ENCODE results near the gene MALAT1. TPM values are rescaled to one million over a fixed set of nuclear protein-coding genes. Genes with fewer than 3 reads are reported as not detected.

The MALAT1 gene
- total RNA-seq, 1 donor from 2014 or later = 9,030 TPM

DNA sequence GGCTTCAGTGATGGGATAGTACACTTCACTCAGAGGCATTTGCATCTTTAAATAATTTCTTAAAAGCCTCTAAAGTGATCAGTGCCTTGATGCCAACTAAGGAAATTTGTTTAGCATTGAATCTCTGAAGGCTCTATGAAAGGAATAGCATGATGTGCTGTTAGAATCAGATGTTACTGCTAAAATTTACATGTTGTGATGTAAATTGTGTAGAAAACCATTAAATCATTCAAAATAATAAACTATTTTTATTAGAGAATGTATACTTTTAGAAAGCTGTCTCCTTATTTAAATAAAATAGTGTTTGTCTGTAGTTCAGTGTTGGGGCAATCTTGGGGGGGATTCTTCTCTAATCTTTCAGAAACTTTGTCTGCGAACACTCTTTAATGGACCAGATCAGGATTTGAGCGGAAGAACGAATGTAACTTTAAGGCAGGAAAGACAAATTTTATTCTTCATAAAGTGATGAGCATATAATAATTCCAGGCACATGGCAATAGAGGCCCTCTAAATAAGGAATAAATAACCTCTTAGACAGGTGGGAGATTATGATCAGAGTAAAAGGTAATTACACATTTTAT, 4.6 kb downstream of the MALAT1 start:
- Histone ChIP-seq H3F3A (ENCODE audit: low read depth) (peaks cover 98% of the 10 kb centered on the region), H3K4me1 (peaks cover 7% of the 10 kb centered on the region), H3K27ac (peak overlapping the region; percentile 15), H3K9ac (peak overlapping the region; percentile 100), H3K27me3 (no peaks in the 10 kb centered on the region), H3K4me3 (peak overlapping the region; percentile 93), H3K9me3 (ENCODE audit: low read depth) (no peaks in the 10 kb centered on the region), H3K4me2 (peak overlapping the region; percentile 98), H3K79me2 (ENCODE audit: low read depth) (peaks cover 96% of the 10 kb centered on the region), H4K20me1 (ENCODE audit: low read depth) (peaks cover 91% of the 10 kb centered on the region), H3K36me3 (peaks cover 72% of the 10 kb centered on the region), H2AFZ (replicated peaks) (no peak overlapping the region)
- peaks cover 27% of the 10 kb centered on the region for H3K36me3 Mint-ChIP-seq
- peaks cover 4% of the 10 kb centered on the region for H3K9me3 Mint-ChIP-seq
- TF ChIP-seq, protein P1, sequence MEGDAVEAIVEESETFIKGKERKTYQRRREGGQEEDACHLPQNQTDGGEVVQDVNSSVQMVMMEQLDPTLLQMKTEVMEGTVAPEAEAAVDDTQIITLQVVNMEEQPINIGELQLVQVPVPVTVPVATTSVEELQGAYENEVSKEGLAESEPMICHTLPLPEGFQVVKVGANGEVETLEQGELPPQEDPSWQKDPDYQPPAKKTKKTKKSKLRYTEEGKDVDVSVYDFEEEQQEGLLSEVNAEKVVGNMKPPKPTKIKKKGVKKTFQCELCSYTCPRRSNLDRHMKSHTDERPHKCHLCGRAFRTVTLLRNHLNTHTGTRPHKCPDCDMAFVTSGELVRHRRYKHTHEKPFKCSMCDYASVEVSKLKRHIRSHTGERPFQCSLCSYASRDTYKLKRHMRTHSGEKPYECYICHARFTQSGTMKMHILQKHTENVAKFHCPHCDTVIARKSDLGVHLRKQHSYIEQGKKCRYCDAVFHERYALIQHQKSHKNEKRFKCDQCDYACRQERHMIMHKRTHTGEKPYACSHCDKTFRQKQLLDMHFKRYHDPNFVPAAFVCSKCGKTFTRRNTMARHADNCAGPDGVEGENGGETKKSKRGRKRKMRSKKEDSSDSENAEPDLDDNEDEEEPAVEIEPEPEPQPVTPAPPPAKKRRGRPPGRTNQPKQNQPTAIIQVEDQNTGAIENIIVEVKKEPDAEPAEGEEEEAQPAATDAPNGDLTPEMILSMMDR (IDR thresholded peaks at IDR 0.05) = no peak
- TF ChIP-seq EZH2 (IDR thresholded peaks at IDR 0.05) (no peak), EZH2phosphoT487 (IDR thresholded peaks at IDR 0.05) (no peak)
- no peak overlapping the region for H3K27ac Mint-ChIP-seq
- H3K4me1 Mint-ChIP-seq = peaks cover 34% of the 10 kb centered on the region
- DNase-seq (ENCODE audit: low spot score) = no peak
- peaks cover 30% of the 10 kb centered on the region for H3K27me3 Mint-ChIP-seq (ENCODE audit: insufficient read depth, low read depth)
- H3K4me3 Mint-ChIP-seq = no peak overlapping the region

DNA sequence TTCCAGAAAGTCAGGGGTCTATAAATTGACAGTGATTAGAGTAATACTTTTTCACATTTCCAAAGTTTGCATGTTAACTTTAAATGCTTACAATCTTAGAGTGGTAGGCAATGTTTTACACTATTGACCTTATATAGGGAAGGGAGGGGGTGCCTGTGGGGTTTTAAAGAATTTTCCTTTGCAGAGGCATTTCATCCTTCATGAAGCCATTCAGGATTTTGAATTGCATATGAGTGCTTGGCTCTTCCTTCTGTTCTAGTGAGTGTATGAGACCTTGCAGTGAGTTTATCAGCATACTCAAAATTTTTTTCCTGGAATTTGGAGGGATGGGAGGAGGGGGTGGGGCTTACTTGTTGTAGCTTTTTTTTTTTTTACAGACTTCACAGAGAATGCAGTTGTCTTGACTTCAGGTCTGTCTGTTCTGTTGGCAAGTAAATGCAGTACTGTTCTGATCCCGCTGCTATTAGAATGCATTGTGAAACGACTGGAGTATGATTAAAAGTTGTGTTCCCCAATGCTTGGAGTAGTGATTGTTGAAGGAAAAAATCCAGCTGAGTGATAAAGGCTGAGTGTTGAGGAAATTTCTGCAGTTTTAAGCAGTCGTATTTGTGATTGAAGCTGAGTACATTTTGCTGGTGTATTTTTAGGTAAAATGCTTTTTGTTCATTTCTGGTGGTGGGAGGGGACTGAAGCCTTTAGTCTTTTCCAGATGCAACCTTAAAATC, 5.3 kb downstream of the MALAT1 start:
- H4K20me1 ChIP-seq (ENCODE audit: low read depth) = peaks cover 89% of the 10 kb centered on the region
- H3K4me2 ChIP-seq = peak overlapping the region; percentile 98
- H3K27me3 Mint-ChIP-seq (ENCODE audit: insufficient read depth, low read depth) = peaks cover 30% of the 10 kb centered on the region
- H3K4me1 Mint-ChIP-seq = peaks cover 34% of the 10 kb centered on the region
- no peaks in the 10 kb centered on the region for H3K27me3 ChIP-seq
- H3K9ac ChIP-seq = peak overlapping the region; percentile 100
- H3F3A ChIP-seq (ENCODE audit: low read depth) = peaks cover 98% of the 10 kb centered on the region
- no peak for DNase-seq (ENCODE audit: low spot score)
- no peak overlapping the region for H2AFZ ChIP-seq (replicated peaks)
- H3K9me3 Mint-ChIP-seq = peaks cover 4% of the 10 kb centered on the region
- H3K9me3 ChIP-seq (ENCODE audit: low read depth) = no peaks in the 10 kb centered on the region
- H3K36me3 Mint-ChIP-seq = peaks cover 27% of the 10 kb centered on the region
- peak overlapping the region; percentile 93 for H3K4me3 ChIP-seq
- H3K36me3 ChIP-seq = peaks cover 72% of the 10 kb centered on the region
- H3K79me2 ChIP-seq (ENCODE audit: low read depth) = peaks cover 90% of the 10 kb centered on the region
- peak overlapping the region; percentile 67 for H3K27ac ChIP-seq
- H3K27ac Mint-ChIP-seq = no peak overlapping the region
- TF ChIP-seq EZH2phosphoT487 (IDR thresholded peaks at IDR 0.05) = no peak
- no peak for TF ChIP-seq EZH2 (IDR thresholded peaks at IDR 0.05)
- TF ChIP-seq, protein P1 (IDR thresholded peaks at IDR 0.05) = no peak
- peaks cover 7% of the 10 kb centered on the region for H3K4me1 ChIP-seq
- H3K4me3 Mint-ChIP-seq = no peak overlapping the region

DNA sequence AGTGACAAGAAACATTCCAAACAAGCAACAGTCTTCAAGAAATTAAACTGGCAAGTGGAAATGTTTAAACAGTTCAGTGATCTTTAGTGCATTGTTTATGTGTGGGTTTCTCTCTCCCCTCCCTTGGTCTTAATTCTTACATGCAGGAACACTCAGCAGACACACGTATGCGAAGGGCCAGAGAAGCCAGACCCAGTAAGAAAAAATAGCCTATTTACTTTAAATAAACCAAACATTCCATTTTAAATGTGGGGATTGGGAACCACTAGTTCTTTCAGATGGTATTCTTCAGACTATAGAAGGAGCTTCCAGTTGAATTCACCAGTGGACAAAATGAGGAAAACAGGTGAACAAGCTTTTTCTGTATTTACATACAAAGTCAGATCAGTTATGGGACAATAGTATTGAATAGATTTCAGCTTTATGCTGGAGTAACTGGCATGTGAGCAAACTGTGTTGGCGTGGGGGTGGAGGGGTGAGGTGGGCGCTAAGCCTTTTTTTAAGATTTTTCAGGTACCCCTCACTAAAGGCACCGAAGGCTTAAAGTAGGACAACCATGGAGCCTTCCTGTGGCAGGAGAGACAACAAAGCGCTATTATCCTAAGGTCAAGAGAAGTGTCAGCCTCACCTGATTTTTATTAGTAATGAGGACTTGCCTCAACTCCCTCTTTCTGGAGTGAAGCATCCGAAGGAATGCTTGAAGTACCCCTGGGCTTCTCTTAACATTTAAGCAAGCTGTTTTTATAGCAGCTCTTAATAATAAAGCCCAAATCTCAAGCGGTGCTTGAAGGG, 6.0 kb downstream of the MALAT1 start:
- peaks cover 91% of the 10 kb centered on the region for H3F3A ChIP-seq (ENCODE audit: low read depth)
- H4K20me1 ChIP-seq (ENCODE audit: low read depth) = peaks cover 82% of the 10 kb centered on the region
- no peaks in the 10 kb centered on the region for H3K27me3 ChIP-seq
- peaks cover 7% of the 10 kb centered on the region for H3K4me1 ChIP-seq
- Mint-ChIP-seq H3K9me3 (peaks cover 4% of the 10 kb centered on the region), H3K4me3 (no peak overlapping the region), H3K27ac (no peak overlapping the region), H3K4me1 (peaks cover 37% of the 10 kb centered on the region), H3K36me3 (peaks cover 27% of the 10 kb centered on the region), H3K27me3 (ENCODE audit: insufficient read depth, low read depth) (peaks cover 33% of the 10 kb centered on the region)
- H3K9me3 ChIP-seq (ENCODE audit: low read depth) = no peaks in the 10 kb centered on the region
- TF ChIP-seq EZH2 (IDR thresholded peaks at IDR 0.05) = no peak
- TF ChIP-seq, protein P1 (IDR thresholded peaks at IDR 0.05) = no peak
- TF ChIP-seq EZH2phosphoT487 (IDR thresholded peaks at IDR 0.05) = no peak
- H3K27ac ChIP-seq = peak overlapping the region; percentile 67
- H3K4me3 ChIP-seq = peak overlapping the region; percentile 93
- peaks cover 90% of the 10 kb centered on the region for H3K79me2 ChIP-seq (ENCODE audit: low read depth)
- peak overlapping the region; percentile 100 for H3K9ac ChIP-seq
- peaks cover 65% of the 10 kb centered on the region for H3K36me3 ChIP-seq
- no peak overlapping the region for H2AFZ ChIP-seq (replicated peaks)
- H3K4me2 ChIP-seq = peak overlapping the region; percentile 98
- no peak for DNase-seq (ENCODE audit: low spot score)

Measured in neural progenitor cell (in vitro differentiated cells).